HepG2 (cell line): ENCODE measurements around the gene ELP1. TPM values are rescaled to one million over a fixed set of nuclear protein-coding genes. Genes with fewer than 3 reads are reported as not detected.
A peak's percentile ranks its signal among the peaks of the same experiment; 100 is the strongest.

Experiments used
- GABPA ChIP-seq, 2 experiments: IDR thresholded peaks; 2 replicates each; pipeline ENCODE4 v1.6.1; 2011 to 2016; ENCODE audit warnings: low read depth in 2 of 2, low read length in 1 of 2, missing biosample characterization in 1 of 2, missing genetic modification characterization in 1 of 2
- GATAD2A ChIP-seq: IDR thresholded peaks from 2 replicates; pipeline ENCODE4 v1.6.1; 2016
- HMG20A ChIP-seq: IDR thresholded peaks from 2 replicates; pipeline ENCODE4 v1.6.1; 2016; ENCODE audit warnings: borderline replicate concordance
- HNRNPLL ChIP-seq: fragments of 200-400 bp; formaldehyde crosslinking; IDR thresholded peaks from 2 replicates; pipeline ENCODE4 v1.6.1; 2017; ENCODE audit warnings: mild to moderate bottlenecking, low read depth, low read length; ENCODE audit not compliant: poor library complexity, severe bottlenecking
- LCORL ChIP-seq, 2 experiments: fragments of 450-650 bp in 1 of 2; sonication (generic) in 1 of 2; formaldehyde crosslinking in 1 of 2; IDR thresholded peaks; 2 replicates each; pipeline versions ENCODE4 v1.5.0 to v1.6.1; 2017 to 2020; ENCODE audit warnings: antibody characterized with exemption in 1 of 2, missing genetic modification reagents in 1 of 2
- NBN ChIP-seq: fragments of 450-650 bp; conservative IDR thresholded peaks from 2 replicates; pipeline ENCODE4 v1.6.1; 2017
- PHF21A ChIP-seq: sonication (generic); formaldehyde crosslinking; IDR thresholded peaks from 2 replicates; pipeline ENCODE4 v1.5.0; 2020; ENCODE audit warnings: mild to moderate bottlenecking, missing genetic modification reagents
- RAD21 ChIP-seq: fragments of 450-650 bp; formaldehyde crosslinking; IDR thresholded peaks from 2 replicates; pipeline ENCODE4 v1.5.0; 2020; ENCODE audit warnings: mild to moderate bottlenecking
- RXRB ChIP-seq: IDR thresholded peaks from 2 replicates; pipeline ENCODE4 v1.6.1; 2016; ENCODE audit warnings: borderline replicate concordance, missing genetic modification reagents, missing compliant biosample characterization
- STAG1 ChIP-seq: sonication (generic); formaldehyde crosslinking; IDR thresholded peaks from 2 replicates; pipeline ENCODE4 v1.4.0; 2020; ENCODE audit warnings: missing genetic modification reagents
- TCF7L2 ChIP-seq: IDR thresholded peaks from 2 replicates; pipeline ENCODE4 v1.6.1; 2011; ENCODE audit warnings: mild to moderate bottlenecking, low read depth, low read length, moderate library complexity
- THAP11 ChIP-seq: IDR thresholded peaks from 2 replicates; pipeline ENCODE4 v1.6.1; 2016; ENCODE audit warnings: missing biosample characterization, missing genetic modification reagents
- ZNF17 ChIP-seq: sonication (generic); formaldehyde crosslinking; IDR thresholded peaks from 2 replicates; pipeline ENCODE4 v1.5.0; 2020; ENCODE audit warnings: mild to moderate bottlenecking, missing genetic modification reagents
- polyA plus RNA-seq, 8 experiments: library from polyadenylated mRNA; depleted of rRNA in 3 of 8; stranded (reverse) in 7 of 8; unstranded in 1 of 8; fragments of >200 nt; fragmentation: Illumina TruSeq in 4 of 8; extraction: Trizol in 4 of 8; gene quantifications; 2 replicates each; pipeline versions ENCODE4 v1.2.1 to v1.2.3, GENCODE V29; 2011 to 2016; ENCODE audit warnings: low read depth in 4 of 8, missing spikeins in 1 of 8, mixed read lengths in 1 of 8; ENCODE audit not compliant: insufficient read depth in 1 of 8
- total RNA-seq, 5 experiments: library from RNA; depleted of rRNA; stranded (reverse); fragments of >200 nt; fragmentation: Illumina TruSeq; extraction: Trizol; gene quantifications; 2 replicates each; pipeline ENCODE4 v1.2.3, GENCODE V29; 2016; ENCODE audit warnings: low read depth in 1 of 5
- TF ChIP-seq, protein P1 (sequence below): sonication (generic); formaldehyde crosslinking; IDR thresholded peaks from 2 replicates; pipeline ENCODE4 v1.4.0; 2020; ENCODE audit warnings: mild to moderate bottlenecking, missing genetic modification reagents, borderline replicate concordance
- TF ChIP-seq, protein P2 (sequence below): sonication (generic); formaldehyde crosslinking; IDR thresholded peaks from 2 replicates; pipeline ENCODE4 v1.4.0; 2020; ENCODE audit warnings: missing genetic modification reagents
- TF ChIP-seq, protein P3 (sequence below): IDR thresholded peaks from 2 replicates; pipeline ENCODE4 v1.6.1; 2016; ENCODE audit warnings: mild to moderate bottlenecking
- TF ChIP-seq, protein P4 (sequence below): sonication (generic); formaldehyde crosslinking; IDR thresholded peaks from 2 replicates; pipeline ENCODE4 v1.8.0; 2022; ENCODE audit warnings: mild to moderate bottlenecking, missing genetic modification reagents; ENCODE audit not compliant: insufficient replicate concordance
- TF ChIP-seq, protein P5 (sequence below): sonication (generic); formaldehyde crosslinking; IDR thresholded peaks from 2 replicates; pipeline ENCODE4 v1.4.0; 2020; ENCODE audit warnings: missing genetic modification reagents, low read depth, mild to moderate bottlenecking, borderline replicate concordance
- TF ChIP-seq, protein P6 (sequence below): sonication (generic); formaldehyde crosslinking; IDR thresholded peaks from 2 replicates; pipeline ENCODE4 v1.9.0; 2021; ENCODE audit warnings: missing genetic modification reagents, borderline replicate concordance

ELP1 gene
- total and polyA plus RNA-seq, 2 of the 13 experiments (the other 11 are each of a cell fraction or from before 2014, with no cell fraction given): 157 to 275 TPM

DNA sequence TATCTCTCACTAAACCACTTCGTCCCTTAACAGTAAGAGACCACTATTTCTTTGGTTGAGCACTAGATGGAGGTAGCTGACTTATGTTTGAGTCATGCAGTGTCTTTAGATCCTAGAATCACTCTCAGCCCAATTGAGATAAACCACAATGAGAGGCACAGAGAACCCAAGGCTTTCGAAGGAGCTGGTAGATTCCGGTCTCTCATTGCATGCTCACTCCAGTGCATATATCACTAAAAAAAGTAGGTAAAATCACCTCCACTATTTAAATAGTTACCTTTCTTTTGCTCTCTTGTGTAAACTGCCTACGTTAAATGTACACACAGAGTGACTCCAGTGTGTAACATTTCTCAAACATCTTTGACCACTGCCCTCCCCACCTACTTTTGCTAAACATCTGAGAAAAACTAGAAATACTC, 44.3 kb downstream of the ELP1 start (continued):
- TF ChIP-seq RXRB (CRISPR knock-in tag): peak; percentile 57; the same call in 1 of the 2 replicates
- TF ChIP-seq THAP11: peak; percentile 23; the same call in 1 of the 2 replicates
- TF ChIP-seq LCORL (IDR thresholded peaks at IDR 0.05): no peak
- TF ChIP-seq LCORL (CRISPR knock-in tag; IDR thresholded peaks at IDR 0.05): 0 out of 2 replicates have a peak, but pooled peaks have one; percentile 27
- TF ChIP-seq ZNF17 (CRISPR knock-in tag): no peak
- TF ChIP-seq GABPA (IDR thresholded peaks at IDR 0.05; ENCODE audit: low read depth, low read length): no peak
- no peak for TF ChIP-seq GABPA (CRISPR knock-in tag; IDR thresholded peaks at IDR 0.05; ENCODE audit: low read depth)
- TF ChIP-seq GATAD2A (CRISPR knock-in tag): peak; percentile 90
- TF ChIP-seq NBN: no peak
- TF ChIP-seq PHF21A: peak; percentile 56; the same call in 1 of the 2 replicates
- TF ChIP-seq, protein P1, sequence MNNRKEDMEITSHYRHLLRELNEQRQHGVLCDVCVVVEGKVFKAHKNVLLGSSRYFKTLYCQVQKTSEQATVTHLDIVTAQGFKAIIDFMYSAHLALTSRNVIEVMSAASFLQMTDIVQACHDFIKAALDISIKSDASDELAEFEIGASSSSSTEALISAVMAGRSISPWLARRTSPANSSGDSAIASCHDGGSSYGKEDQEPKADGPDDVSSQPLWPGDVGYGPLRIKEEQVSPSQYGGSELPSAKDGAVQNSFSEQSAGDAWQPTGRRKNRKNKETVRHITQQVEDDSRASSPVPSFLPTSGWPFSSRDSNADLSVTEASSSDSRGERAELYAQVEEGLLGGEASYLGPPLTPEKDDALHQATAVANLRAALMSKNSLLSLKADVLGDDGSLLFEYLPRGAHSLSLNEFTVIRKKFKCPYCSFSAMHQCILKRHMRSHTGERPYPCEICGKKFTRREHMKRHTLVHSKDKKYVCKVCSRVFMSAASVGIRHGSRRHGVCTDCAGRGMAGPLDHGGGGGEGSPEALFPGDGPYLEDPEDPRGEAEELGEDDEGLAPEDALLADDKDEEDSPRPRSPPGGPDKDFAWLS (CRISPR knock-in tag): no peak
- peak; percentile 80; the same call in 1 of the 2 replicates for TF ChIP-seq HMG20A (CRISPR knock-in tag)
- TF ChIP-seq, protein P2, sequence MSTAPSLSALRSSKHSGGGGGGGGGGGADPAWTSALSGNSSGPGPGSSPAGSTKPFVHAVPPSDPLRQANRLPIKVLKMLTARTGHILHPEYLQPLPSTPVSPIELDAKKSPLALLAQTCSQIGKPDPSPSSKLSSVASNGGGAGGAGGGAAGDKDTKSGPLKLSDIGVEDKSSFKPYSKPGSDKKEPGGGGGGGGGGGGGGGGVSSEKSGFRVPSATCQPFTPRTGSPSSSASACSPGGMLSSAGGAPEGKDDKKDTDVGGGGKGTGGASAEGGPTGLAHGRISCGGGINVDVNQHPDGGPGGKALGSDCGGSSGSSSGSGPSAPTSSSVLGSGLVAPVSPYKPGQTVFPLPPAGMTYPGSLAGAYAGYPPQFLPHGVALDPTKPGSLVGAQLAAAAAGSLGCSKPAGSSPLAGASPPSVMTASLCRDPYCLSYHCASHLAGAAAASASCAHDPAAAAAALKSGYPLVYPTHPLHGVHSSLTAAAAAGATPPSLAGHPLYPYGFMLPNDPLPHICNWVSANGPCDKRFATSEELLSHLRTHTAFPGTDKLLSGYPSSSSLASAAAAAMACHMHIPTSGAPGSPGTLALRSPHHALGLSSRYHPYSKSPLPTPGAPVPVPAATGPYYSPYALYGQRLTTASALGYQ (CRISPR knock-in tag): peak; percentile 66; the same call in 1 of the 2 replicates
- TF ChIP-seq HNRNPLL: no peak
- TF ChIP-seq, protein P3, sequence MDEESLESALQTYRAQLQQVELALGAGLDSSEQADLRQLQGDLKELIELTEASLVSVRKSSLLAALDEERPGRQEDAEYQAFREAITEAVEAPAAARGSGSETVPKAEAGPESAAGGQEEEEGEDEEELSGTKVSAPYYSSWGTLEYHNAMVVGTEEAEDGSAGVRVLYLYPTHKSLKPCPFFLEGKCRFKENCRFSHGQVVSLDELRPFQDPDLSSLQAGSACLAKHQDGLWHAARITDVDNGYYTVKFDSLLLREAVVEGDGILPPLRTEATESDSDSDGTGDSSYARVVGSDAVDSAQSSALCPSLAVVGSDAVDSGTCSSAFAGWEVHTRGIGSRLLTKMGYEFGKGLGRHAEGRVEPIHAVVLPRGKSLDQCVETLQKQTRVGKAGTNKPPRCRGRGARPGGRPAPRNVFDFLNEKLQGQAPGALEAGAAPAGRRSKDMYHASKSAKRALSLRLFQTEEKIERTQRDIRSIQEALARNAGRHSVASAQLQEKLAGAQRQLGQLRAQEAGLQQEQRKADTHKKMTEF: peak; percentile 48; the same call in 1 of the 2 replicates
- peak; percentile 72 for TF ChIP-seq STAG1 (CRISPR knock-in tag)
- TF ChIP-seq RAD21 (CRISPR knock-in tag): peak; percentile 54; the same call in 1 of the 2 replicates
- TF ChIP-seq TCF7L2: 0 out of 2 replicates have a peak, but pooled peaks have one; percentile 36
- TF ChIP-seq, protein P4, sequence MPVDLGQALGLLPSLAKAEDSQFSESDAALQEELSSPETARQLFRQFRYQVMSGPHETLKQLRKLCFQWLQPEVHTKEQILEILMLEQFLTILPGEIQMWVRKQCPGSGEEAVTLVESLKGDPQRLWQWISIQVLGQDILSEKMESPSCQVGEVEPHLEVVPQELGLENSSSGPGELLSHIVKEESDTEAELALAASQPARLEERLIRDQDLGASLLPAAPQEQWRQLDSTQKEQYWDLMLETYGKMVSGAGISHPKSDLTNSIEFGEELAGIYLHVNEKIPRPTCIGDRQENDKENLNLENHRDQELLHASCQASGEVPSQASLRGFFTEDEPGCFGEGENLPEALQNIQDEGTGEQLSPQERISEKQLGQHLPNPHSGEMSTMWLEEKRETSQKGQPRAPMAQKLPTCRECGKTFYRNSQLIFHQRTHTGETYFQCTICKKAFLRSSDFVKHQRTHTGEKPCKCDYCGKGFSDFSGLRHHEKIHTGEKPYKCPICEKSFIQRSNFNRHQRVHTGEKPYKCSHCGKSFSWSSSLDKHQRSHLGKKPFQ (CRISPR knock-in tag): no peak
- TF ChIP-seq, protein P5, sequence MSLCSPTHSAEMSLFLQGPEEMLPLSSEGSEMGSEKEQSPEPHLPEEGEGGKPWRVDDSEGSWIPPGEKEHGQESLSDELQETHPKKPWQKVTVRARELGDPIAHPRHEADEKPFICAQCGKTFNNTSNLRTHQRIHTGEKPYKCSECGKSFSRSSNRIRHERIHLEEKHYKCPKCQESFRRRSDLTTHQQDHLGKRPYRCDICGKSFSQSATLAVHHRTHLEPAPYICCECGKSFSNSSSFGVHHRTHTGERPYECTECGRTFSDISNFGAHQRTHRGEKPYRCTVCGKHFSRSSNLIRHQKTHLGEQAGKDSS (CRISPR knock-in tag): no peak
- TF ChIP-seq, protein P6, sequence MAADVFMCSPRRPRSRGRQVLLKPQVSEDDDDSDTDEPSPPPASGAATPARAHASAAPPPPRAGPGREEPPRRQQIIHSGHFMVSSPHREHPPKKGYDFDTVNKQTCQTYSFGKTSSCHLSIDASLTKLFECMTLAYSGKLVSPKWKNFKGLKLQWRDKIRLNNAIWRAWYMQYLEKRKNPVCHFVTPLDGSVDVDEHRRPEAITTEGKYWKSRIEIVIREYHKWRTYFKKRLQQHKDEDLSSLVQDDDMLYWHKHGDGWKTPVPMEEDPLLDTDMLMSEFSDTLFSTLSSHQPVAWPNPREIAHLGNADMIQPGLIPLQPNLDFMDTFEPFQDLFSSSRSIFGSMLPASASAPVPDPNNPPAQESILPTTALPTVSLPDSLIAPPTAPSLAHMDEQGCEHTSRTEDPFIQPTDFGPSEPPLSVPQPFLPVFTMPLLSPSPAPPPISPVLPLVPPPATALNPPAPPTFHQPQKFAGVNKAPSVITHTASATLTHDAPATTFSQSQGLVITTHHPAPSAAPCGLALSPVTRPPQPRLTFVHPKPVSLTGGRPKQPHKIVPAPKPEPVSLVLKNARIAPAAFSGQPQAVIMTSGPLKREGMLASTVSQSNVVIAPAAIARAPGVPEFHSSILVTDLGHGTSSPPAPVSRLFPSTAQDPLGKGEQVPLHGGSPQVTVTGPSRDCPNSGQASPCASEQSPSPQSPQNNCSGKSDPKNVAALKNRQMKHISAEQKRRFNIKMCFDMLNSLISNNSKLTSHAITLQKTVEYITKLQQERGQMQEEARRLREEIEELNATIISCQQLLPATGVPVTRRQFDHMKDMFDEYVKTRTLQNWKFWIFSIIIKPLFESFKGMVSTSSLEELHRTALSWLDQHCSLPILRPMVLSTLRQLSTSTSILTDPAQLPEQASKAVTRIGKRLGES: no peak
